ENCODE data around the gene INAFM2. TPM values are rescaled to one million over a fixed set of nuclear protein-coding genes. Genes with fewer than 3 reads are reported as not detected.

INAFM2 gene
- total and polyA plus RNA-seq, 10 of the 15 experiments (the other 5 are each of a cell fraction or from before 2014, with no cell fraction given), result 0.75 to 8.1 (median 3.9) TPM

DNA sequence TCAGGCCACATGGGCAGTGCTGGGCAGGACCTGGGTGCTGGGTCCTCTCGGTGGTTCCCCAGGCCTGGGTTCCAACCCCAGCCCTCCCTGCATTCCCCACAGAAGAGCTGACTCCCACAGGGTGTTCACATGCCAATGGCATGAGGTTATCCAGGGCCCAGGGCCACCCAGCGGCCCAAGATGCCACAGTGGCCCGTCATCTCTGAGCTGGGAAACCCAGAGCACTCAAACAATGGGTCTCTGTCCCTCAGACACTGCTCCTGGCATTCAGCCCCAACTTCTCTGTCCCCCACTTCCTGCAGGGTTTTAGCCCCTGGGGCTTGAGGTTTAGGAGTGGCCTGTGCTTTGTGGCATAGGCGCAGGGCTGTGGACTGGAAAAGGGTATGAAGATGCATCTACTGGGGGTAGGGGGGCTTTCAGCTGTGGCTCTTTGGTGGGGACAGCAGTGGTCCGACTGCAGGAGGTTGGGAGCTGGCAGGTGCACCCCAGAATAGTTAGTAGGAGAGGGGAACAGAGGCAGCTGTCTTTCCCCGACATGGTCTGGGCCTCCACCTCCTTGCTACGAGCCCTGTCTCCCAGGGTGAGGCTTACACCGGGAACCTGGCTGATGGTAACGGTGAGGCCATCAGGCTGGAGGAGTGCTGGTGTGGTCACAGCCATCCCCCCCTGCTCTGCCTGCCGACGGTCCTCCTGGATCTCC is 15.6 kb downstream of the INAFM2 start:
- WGBS (ENCODE audit: insufficient coverage, insufficient replicate concordance, low lambda C conversion rate, missing lambda C conversion rate), result 47% methylated on average over 11 of the region's 11 CpGs
- Histone ChIP-seq H3K79me2 (ENCODE audit: control insufficient read depth, insufficient read depth, low read length) (no peaks in the 10 kb centered on the region), H3K4me3 (no peak overlapping the region), H3K27ac (ENCODE audit: control insufficient read depth, insufficient read depth) (no peak overlapping the region), H3K36me3 (ENCODE audit: control insufficient read depth in 2 of 2, insufficient read depth in 2 of 2, low read length in 1 of 2) (no peaks in the 10 kb centered on the region), H3K9ac (ENCODE audit: control insufficient read depth, insufficient read depth, low read length) (no peak overlapping the region), H3K27me3 (replicated peaks in 1 of 2; ENCODE audit: control insufficient read depth in 2 of 2, insufficient read depth in 2 of 2, low read length in 1 of 2) (no peaks in the 10 kb centered on the region; a peak in 1 of 4 replicates), H2AFZ (ENCODE audit: control insufficient read depth, low read depth, low read length) (no peak overlapping the region), H3K4me1 (ENCODE audit: control insufficient read depth, insufficient read depth, low read length) (peaks cover 6% of the 10 kb centered on the region), H3K9me3 (replicated peaks; ENCODE audit: control insufficient read depth, insufficient read depth, low read length) (no peaks in the 10 kb centered on the region), H4K20me1 (ENCODE audit: control insufficient read depth, insufficient read depth) (no peaks in the 10 kb centered on the region), H3K4me2 (ENCODE audit: control insufficient read depth, insufficient read depth) (no peak overlapping the region)
- BruUV-seq (replicated peaks), result no TSS peak
- ChIA-PET CTCF (interaction anchor here (1.0 to 13.7 kb wide), 21 partner anchors 7 to 304 kb away, joined by 3 to 336 read pairs (median 5); partner anchors contain the start of genes BAHD1, INAFM2, IVD and PLCB2), RAD21 (ENCODE audit: unreplicated experiment) (interaction anchor here (1.2 to 4.7 kb wide), 6 partner anchors 17 to 61 kb away, joined by 3 to 93 read pairs (median 4); partner anchors contain the start of gene INAFM2), POLR2A (no interaction called here), SMC1A (ENCODE audit: uncharacterized antibody, unreplicated experiment) (interaction anchor here (2.7 to 4.6 kb wide), 5 partner anchors 12 to 60 kb away, joined by 10 to 58 read pairs (median 31); partner anchors contain the start of genes INAFM2 and PLCB2)
- intact Hi-C loops (cut with micrococcal nuclease; ENCODE audit: unreplicated experiment), result loop anchor here (1.0 kb wide), 2 partner anchors 18 to 60 kb away; no protein-coding TSS in a partner anchor
- in situ Hi-C loops (cut with MboI), result no loop called here
- DNase-seq (ENCODE audit: low read depth, low spot score) (no peak), ATAC-seq (no peak), FAIRE-seq (no peak)
- no peak for TF ChIP-seq CREB1 (IDR thresholded peaks at IDR 0.05; ENCODE audit: low read depth)
- TF ChIP-seq ZNF207 (IDR thresholded peaks at IDR 0.05; ENCODE audit: borderline replicate concordance), result no peak
- TF ChIP-seq CHD1 (IDR thresholded peaks at IDR 0.05; ENCODE audit: low read depth, low read length), result no peak
- TF ChIP-seq, protein P1, sequence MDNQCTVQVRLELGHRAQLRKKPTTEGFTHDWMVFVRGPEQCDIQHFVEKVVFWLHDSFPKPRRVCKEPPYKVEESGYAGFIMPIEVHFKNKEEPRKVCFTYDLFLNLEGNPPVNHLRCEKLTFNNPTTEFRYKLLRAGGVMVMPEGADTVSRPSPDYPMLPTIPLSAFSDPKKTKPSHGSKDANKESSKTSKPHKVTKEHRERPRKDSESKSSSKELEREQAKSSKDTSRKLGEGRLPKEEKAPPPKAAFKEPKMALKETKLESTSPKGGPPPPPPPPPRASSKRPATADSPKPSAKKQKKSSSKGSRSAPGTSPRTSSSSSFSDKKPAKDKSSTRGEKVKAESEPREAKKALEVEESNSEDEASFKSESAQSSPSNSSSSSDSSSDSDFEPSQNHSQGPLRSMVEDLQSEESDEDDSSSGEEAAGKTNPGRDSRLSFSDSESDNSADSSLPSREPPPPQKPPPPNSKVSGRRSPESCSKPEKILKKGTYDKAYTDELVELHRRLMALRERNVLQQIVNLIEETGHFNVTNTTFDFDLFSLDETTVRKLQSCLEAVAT (IDR thresholded peaks at IDR 0.05), result no peak
- TF ChIP-seq, protein P2, sequence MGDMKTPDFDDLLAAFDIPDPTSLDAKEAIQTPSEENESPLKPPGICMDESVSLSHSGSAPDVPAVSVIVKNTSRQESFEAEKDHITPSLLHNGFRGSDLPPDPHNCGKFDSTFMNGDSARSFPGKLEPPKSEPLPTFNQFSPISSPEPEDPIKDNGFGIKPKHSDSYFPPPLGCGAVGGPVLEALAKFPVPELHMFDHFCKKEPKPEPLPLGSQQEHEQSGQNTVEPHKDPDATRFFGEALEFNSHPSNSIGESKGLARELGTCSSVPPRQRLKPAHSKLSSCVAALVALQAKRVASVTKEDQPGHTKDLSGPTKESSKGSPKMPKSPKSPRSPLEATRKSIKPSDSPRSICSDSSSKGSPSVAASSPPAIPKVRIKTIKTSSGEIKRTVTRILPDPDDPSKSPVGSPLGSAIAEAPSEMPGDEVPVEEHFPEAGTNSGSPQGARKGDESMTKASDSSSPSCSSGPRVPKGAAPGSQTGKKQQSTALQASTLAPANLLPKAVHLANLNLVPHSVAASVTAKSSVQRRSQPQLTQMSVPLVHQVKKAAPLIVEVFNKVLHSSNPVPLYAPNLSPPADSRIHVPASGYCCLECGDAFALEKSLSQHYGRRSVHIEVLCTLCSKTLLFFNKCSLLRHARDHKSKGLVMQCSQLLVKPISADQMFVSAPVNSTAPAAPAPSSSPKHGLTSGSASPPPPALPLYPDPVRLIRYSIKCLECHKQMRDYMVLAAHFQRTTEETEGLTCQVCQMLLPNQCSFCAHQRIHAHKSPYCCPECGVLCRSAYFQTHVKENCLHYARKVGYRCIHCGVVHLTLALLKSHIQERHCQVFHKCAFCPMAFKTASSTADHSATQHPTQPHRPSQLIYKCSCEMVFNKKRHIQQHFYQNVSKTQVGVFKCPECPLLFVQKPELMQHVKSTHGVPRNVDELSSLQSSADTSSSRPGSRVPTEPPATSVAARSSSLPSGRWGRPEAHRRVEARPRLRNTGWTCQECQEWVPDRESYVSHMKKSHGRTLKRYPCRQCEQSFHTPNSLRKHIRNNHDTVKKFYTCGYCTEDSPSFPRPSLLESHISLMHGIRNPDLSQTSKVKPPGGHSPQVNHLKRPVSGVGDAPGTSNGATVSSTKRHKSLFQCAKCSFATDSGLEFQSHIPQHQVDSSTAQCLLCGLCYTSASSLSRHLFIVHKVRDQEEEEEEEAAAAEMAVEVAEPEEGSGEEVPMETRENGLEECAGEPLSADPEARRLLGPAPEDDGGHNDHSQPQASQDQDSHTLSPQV (IDR thresholded peaks at IDR 0.05), result no peak
- TF ChIP-seq CHD2 (IDR thresholded peaks at IDR 0.05; ENCODE audit: borderline replicate concordance, low read depth, low read length), result no peak
